Keratinocyte (primary cell): Measurements from ENCODE around the gene RNU6-9. TPM values are rescaled to one million over a fixed set of nuclear protein-coding genes. Genes with fewer than 3 reads are reported as not detected.

ENCODE experiments used
- DNase-seq: peaks from one replicate; pipeline ENCODE4 v3.0.0-alpha.2; 2011; ENCODE audit warnings: low read depth, missing footprints, low spot score
- FAIRE-seq: peaks from 2 replicates; lab custom pipeline; 2011; peaks lifted over from hg19 to GRCh38; lab: Jason Lieb, UNC
- H2AFZ ChIP-seq: 2 replicates; pipeline ENCODE4 v1.6.0; 2012; ENCODE audit warnings: low read length, control low read depth, inconsistent platforms; ENCODE audit not compliant: control insufficient read depth
- H3K27ac ChIP-seq: 2 replicates; pipeline ENCODE4 v1.5.1; 2011; ENCODE audit warnings: low read length; ENCODE audit not compliant: control insufficient read depth, insufficient read depth
- H3K27me3 ChIP-seq: 3 replicates; pipeline ENCODE4 v1.6.0; 2011; ENCODE audit warnings: low read length; ENCODE audit not compliant: control insufficient read depth, insufficient read depth; ENCODE audit errors: extremely low read depth
- H3K36me3 ChIP-seq, 2 experiments: 2 replicates in 1 of 2; 3 replicates in 1 of 2; pipeline ENCODE4 v1.5.1; 2011; ENCODE audit warnings: low read length in 2 of 2, mild to moderate bottlenecking in 1 of 2; ENCODE audit not compliant: control insufficient read depth in 2 of 2, insufficient read depth in 2 of 2; ENCODE audit errors: extremely low read depth in 1 of 2
- H3K4me1 ChIP-seq: 3 replicates; pipeline ENCODE4 v1.5.1; 2011; ENCODE audit warnings: low read length; ENCODE audit not compliant: control insufficient read depth, insufficient read depth; ENCODE audit errors: extremely low read depth
- H3K4me2 ChIP-seq: 3 replicates; pipeline ENCODE4 v1.6.0; 2011; ENCODE audit warnings: low read depth, low read length; ENCODE audit not compliant: control insufficient read depth, insufficient read depth; ENCODE audit errors: extremely low read depth
- H3K4me3 ChIP-seq, 3 experiments: fragments of 200-600 bp in 1 of 3; sonication (generic) in 1 of 3; 2 replicates in 2 of 3; 3 replicates in 1 of 3; pipeline ENCODE4 v1.5.1; 2011 to 2016; ENCODE audit warnings: low read length in 3 of 3, mild to moderate bottlenecking in 3 of 3, control low read depth in 2 of 3, inconsistent platforms in 1 of 3, low read depth in 1 of 3, mixed read lengths in 1 of 3, mixed run types in 1 of 3, moderate library complexity in 1 of 3; ENCODE audit not compliant: control insufficient read depth in 2 of 3, insufficient read depth in 2 of 3; ENCODE audit errors: extremely low read depth in 1 of 3
- H3K79me2 ChIP-seq: 2 replicates; pipeline ENCODE4 v1.6.0; 2012; ENCODE audit warnings: low read length; ENCODE audit not compliant: control insufficient read depth, insufficient read depth
- H3K9ac ChIP-seq: 3 replicates; pipeline ENCODE4 v1.6.0; 2011; ENCODE audit warnings: low read length; ENCODE audit not compliant: control insufficient read depth, insufficient read depth; ENCODE audit errors: extremely low read depth
- H3K9me1 ChIP-seq: 3 replicates; pipeline ENCODE4 v1.6.0; 2011; ENCODE audit warnings: low read length; ENCODE audit not compliant: control insufficient read depth, insufficient read depth; ENCODE audit errors: extremely low read depth
- H3K9me3 ChIP-seq: 2 replicates; pipeline ENCODE4 v1.5.1; 2012; ENCODE audit warnings: low read depth, low read length; ENCODE audit not compliant: control insufficient read depth
- H4K20me1 ChIP-seq: 3 replicates; pipeline ENCODE4 v1.6.0; 2011; ENCODE audit warnings: low read length; ENCODE audit not compliant: control insufficient read depth, insufficient read depth; ENCODE audit errors: extremely low read depth
- CTCF ChIP-seq, 3 experiments: IDR thresholded peaks in 1 of 3; conservative IDR thresholded peaks in 1 of 3; optimal IDR thresholded peaks in 1 of 3; 2 replicates in 2 of 3; 3 replicates in 1 of 3; pipeline versions ENCODE3 to v1.5.1; 2011; ENCODE audit warnings: low read length in 3 of 3, mild to moderate bottlenecking in 3 of 3, moderate library complexity in 2 of 3, control low read depth in 1 of 3, inconsistent platforms in 1 of 3; ENCODE audit not compliant: insufficient read depth in 2 of 3; ENCODE audit errors: extremely low read depth in 1 of 3
- EZH2 ChIP-seq: IDR thresholded peaks from one replicate; pipeline ENCODE4 v1.6.1; 2012; ENCODE audit warnings: inconsistent platforms, mild to moderate bottlenecking, low read length, moderate library complexity
- dilution Hi-C: fragments of 300-500 bp; cut with MboI; formaldehyde crosslinking; loops from one replicate; pipeline ENCODE4 v1.7.0; 2020; ENCODE audit warnings: low sequenced_read_pairs; ENCODE audit not compliant: extremely low pct_ligation_motif_present
- polyA plus RNA-seq, 5 experiments: library from polyadenylated mRNA; depleted of rRNA in 3 of 5; stranded (reverse) in 3 of 5; stranded (forward) in 1 of 5; unstranded in 1 of 5; fragments of >200 nt; gene quantifications; 1 replicate in 1 of 5; 2 replicates in 3 of 5; 3 replicates in 1 of 5; pipeline versions ENCODE4 v1.2.1 to v1.2.3, GENCODE V29; 2011 to 2012; ENCODE audit warnings: missing spikeins in 2 of 5, low read depth in 1 of 5, low replicate concordance in 1 of 5

RNU6-9 gene
- polyA plus RNA-seq, 1 donor (not counting 4 experiments of a cell fraction or from before 2014, with no cell fraction given), result not detected

GRCh38 chr19:901216-902092, 8.2 kb downstream of the RNU6-9 start:
- TF ChIP-seq EZH2 (no peak), CTCF (optimal IDR thresholded peaks at IDR 0.05 in 1 of 3, IDR thresholded peaks at IDR 0.05 in 1 of 3, conservative IDR thresholded peaks at IDR 0.05 in 1 of 3; ENCODE audit: extremely low read depth in 1 of 3, insufficient read depth in 2 of 3, low read length in 3 of 3) (no peak)
- Histone ChIP-seq H3K4me3 (no peak overlapping the region), H3K79me2 (peaks cover 21% of the 10 kb centered on the region), H2AFZ (no peak overlapping the region), H3K36me3 (peaks cover 7 to 17% of the 10 kb centered on the region in 2 experiments), H3K9me1 (no peaks in the 10 kb centered on the region), H3K9ac (no peak overlapping the region), H3K9me3 (no peaks in the 10 kb centered on the region), H3K4me1 (no peaks in the 10 kb centered on the region), H3K4me2 (no peak overlapping the region), H4K20me1 (no peaks in the 10 kb centered on the region), H3K27ac (no peak overlapping the region), H3K27me3 (no peaks in the 10 kb centered on the region)
- DNase-seq (no peak), FAIRE-seq (no peak)
- dilution Hi-C loops, result no loop called here

- FAIRE-seq (no peak), DNase-seq (no peak)
- TF ChIP-seq EZH2 (no peak), CTCF (optimal IDR thresholded peaks at IDR 0.05 in 1 of 3, IDR thresholded peaks at IDR 0.05 in 1 of 3, conservative IDR thresholded peaks at IDR 0.05 in 1 of 3; ENCODE audit: extremely low read depth in 1 of 3, insufficient read depth in 2 of 3, low read length in 3 of 3) (no peak)
- Histone ChIP-seq H3K79me2 (peaks cover 25% of the 10 kb centered on the region), H4K20me1 (no peaks in the 10 kb centered on the region), H3K4me1 (no peaks in the 10 kb centered on the region), H3K4me3 (no peak overlapping the region), H3K9me3 (no peaks in the 10 kb centered on the region), H2AFZ (no peak overlapping the region), H3K9me1 (no peaks in the 10 kb centered on the region), H3K27me3 (no peaks in the 10 kb centered on the region), H3K4me2 (no peak overlapping the region), H3K36me3 (peaks cover 8 to 16% of the 10 kb centered on the region in 2 experiments), H3K9ac (no peak overlapping the region), H3K27ac (no peak overlapping the region)
- dilution Hi-C loops, result no loop called here
These were observed 8.7 kb downstream of the RNU6-9 start for GRCh38 chr19:902093-902370.
